WTC11 (cell line): ENCODE measurements around the gene DHDH. TPM values are rescaled to one million over a fixed set of nuclear protein-coding genes. Genes with fewer than 3 reads are reported as not detected.
A peak's percentile ranks its signal among the peaks of the same experiment; 100 is the strongest.

ENCODE experiments used
- ATAC-seq: fragments of 200-7000 bp; cut with Tn5 transposase; 2 replicates; pipeline ENCODE4 v1.10.0; 2021; ENCODE audit warnings: mild to moderate bottlenecking, moderate library complexity
- CTCF ChIA-PET: fragments of 300-600 bp; sonication (Branson Sonifier 250); formaldehyde crosslinking; loops from one replicate; lab custom pipeline; 2021; ENCODE audit warnings: antibody characterized with exemption; lab: Charles Lee
- POLR2A ChIA-PET: fragments of 350-600 bp; sonication (Branson Sonifier 250); formaldehyde crosslinking; loops from one replicate; lab custom pipeline; 2021; ENCODE audit warnings: antibody characterized with exemption; lab: Charles Lee
- DNase-seq: peaks from one replicate; pipeline ENCODE4 v3.0.0; 2021; ENCODE audit warnings: low spot score
- H3K27ac Mint-ChIP-seq: 2 replicates; pipeline ENCODE4 v1.8.0; 2021; ENCODE audit warnings: mixed read lengths
- H3K27me3 Mint-ChIP-seq: 2 replicates; pipeline ENCODE4 v1.8.0; 2021; ENCODE audit warnings: low read depth, mild to moderate bottlenecking, moderate library complexity, mixed read lengths
- H3K36me3 Mint-ChIP-seq: 2 replicates; pipeline ENCODE4 v1.8.0; 2021; ENCODE audit warnings: mixed read lengths
- H3K4me1 Mint-ChIP-seq: 2 replicates; pipeline ENCODE4 v1.8.0; 2022; ENCODE audit warnings: mixed read lengths
- H3K4me3 Mint-ChIP-seq: 2 replicates; pipeline ENCODE4 v1.8.0; 2021; ENCODE audit warnings: mild to moderate bottlenecking, moderate library complexity, mixed read lengths
- H3K9me3 Mint-ChIP-seq: 2 replicates; pipeline ENCODE4 v1.8.0; 2021; ENCODE audit warnings: mixed read lengths
- EMX1 ChIP-seq: fragments of 250-450 bp; sonication (Bioruptor Pico); IDR thresholded peaks from 2 replicates; pipeline ENCODE4 v1.8.0; 2021; ENCODE audit warnings: mild to moderate bottlenecking
- RORB ChIP-seq: fragments of 250-450 bp; sonication (Bioruptor Pico); IDR thresholded peaks from 2 replicates; pipeline ENCODE4 v1.9.0; 2021; ENCODE audit warnings: mild to moderate bottlenecking
- TP53 ChIP-seq: sonication (generic); formaldehyde crosslinking; IDR thresholded peaks from 2 replicates; pipeline ENCODE4 v1.8.1; 2023; ENCODE audit warnings: mild to moderate bottlenecking, missing genetic modification reagents
- ZBTB21 ChIP-seq: sonication (generic); formaldehyde crosslinking; IDR thresholded peaks from 2 replicates; pipeline ENCODE4 v1.8.1; 2023; ENCODE audit warnings: mild to moderate bottlenecking, missing genetic modification reagents, borderline replicate concordance
- total RNA-seq: library from RNA; stranded (reverse); gene quantifications from 3 replicates; pipeline ENCODE4 v1.2.3, GENCODE V29; 2021
- TF ChIP-seq, protein P1 (sequence below): fragments of 250-450 bp; sonication (Bioruptor Pico); IDR thresholded peaks from 2 replicates; pipeline ENCODE4 v1.9.0; 2021; ENCODE audit warnings: mild to moderate bottlenecking, borderline replicate concordance
- TF ChIP-seq, protein P2 (sequence below): fragments of 250-450 bp; sonication (Bioruptor Pico); IDR thresholded peaks from 2 replicates; pipeline ENCODE4 v1.9.0; 2021; ENCODE audit warnings: moderate library complexity, mild to moderate bottlenecking, inconsistent platforms, borderline replicate concordance
- TF ChIP-seq, protein P3 (sequence below): sonication (generic); formaldehyde crosslinking; IDR thresholded peaks from 2 replicates; pipeline ENCODE4 v1.8.0; 2022; ENCODE audit warnings: mild to moderate bottlenecking, missing genetic modification reagents
- TF ChIP-seq, protein P4 (sequence below): sonication (generic); formaldehyde crosslinking; IDR thresholded peaks from 2 replicates; pipeline ENCODE4 v1.8.0; 2022; ENCODE audit warnings: mild to moderate bottlenecking, missing genetic modification reagents
- TF ChIP-seq, protein P5 (sequence below): sonication (generic); formaldehyde crosslinking; conservative IDR thresholded peaks from 2 replicates; pipeline ENCODE4 v1.8.1; 2023; ENCODE audit warnings: mild to moderate bottlenecking, low read depth, missing genetic modification reagents, moderate library complexity
- TF ChIP-seq, protein P6 (sequence below): fragments of 250-450 bp; sonication (Bioruptor Pico); IDR thresholded peaks from 2 replicates; pipeline ENCODE4 v1.9.0; 2021; ENCODE audit warnings: mild to moderate bottlenecking

The DHDH gene
- total RNA-seq, 1 experiment from 2014 or later = 3.0 TPM

DNA sequence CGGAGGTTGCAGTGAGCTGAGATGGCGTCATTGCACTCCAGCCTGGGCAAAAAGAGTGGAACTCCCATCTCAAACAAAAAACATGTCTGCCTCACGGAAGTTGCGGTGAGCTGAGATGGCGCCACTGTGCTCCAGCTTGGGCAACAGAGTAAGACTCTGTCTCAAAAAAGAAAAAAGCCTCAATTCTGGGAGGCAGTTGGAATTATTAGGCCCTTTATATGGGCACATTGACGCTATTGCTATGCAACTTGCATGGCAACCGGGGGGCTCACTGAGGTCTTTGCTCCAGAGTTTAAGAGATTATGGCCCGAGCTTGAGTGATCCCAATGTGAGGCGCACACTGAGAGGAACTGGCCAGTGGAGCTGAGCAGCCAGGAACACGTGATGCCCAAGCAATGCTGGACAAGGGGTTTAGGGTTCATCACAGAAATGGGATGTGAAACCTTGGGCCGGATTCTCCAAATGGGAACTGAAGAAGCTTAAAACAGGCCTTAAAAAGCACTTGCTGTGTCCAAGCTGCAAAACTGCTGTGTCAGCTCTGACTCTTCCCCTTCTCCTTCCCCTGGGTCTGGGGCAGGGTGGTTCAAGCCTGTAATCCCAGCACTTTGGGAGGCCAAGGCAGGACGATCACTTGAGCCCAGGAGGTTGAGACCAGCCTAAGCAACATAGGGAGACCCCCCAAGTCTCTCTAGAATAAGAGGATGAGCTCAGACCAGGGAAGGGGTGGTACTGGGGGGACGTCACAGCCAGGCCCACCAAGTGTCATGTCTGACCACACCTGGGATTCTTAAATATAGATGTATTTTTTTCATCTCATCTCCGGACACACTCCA, 34.1 kb downstream of the DHDH start (continued):
- TF ChIP-seq, protein P1, sequence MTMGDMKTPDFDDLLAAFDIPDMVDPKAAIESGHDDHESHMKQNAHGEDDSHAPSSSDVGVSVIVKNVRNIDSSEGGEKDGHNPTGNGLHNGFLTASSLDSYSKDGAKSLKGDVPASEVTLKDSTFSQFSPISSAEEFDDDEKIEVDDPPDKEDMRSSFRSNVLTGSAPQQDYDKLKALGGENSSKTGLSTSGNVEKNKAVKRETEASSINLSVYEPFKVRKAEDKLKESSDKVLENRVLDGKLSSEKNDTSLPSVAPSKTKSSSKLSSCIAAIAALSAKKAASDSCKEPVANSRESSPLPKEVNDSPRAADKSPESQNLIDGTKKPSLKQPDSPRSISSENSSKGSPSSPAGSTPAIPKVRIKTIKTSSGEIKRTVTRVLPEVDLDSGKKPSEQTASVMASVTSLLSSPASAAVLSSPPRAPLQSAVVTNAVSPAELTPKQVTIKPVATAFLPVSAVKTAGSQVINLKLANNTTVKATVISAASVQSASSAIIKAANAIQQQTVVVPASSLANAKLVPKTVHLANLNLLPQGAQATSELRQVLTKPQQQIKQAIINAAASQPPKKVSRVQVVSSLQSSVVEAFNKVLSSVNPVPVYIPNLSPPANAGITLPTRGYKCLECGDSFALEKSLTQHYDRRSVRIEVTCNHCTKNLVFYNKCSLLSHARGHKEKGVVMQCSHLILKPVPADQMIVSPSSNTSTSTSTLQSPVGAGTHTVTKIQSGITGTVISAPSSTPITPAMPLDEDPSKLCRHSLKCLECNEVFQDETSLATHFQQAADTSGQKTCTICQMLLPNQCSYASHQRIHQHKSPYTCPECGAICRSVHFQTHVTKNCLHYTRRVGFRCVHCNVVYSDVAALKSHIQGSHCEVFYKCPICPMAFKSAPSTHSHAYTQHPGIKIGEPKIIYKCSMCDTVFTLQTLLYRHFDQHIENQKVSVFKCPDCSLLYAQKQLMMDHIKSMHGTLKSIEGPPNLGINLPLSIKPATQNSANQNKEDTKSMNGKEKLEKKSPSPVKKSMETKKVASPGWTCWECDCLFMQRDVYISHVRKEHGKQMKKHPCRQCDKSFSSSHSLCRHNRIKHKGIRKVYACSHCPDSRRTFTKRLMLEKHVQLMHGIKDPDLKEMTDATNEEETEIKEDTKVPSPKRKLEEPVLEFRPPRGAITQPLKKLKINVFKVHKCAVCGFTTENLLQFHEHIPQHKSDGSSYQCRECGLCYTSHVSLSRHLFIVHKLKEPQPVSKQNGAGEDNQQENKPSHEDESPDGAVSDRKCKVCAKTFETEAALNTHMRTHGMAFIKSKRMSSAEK = no peak
- TF ChIP-seq ZBTB21 (CRISPR knock-in tag) (no peak), TP53 (CRISPR knock-in tag) (no peak)
- TF ChIP-seq, protein P2, sequence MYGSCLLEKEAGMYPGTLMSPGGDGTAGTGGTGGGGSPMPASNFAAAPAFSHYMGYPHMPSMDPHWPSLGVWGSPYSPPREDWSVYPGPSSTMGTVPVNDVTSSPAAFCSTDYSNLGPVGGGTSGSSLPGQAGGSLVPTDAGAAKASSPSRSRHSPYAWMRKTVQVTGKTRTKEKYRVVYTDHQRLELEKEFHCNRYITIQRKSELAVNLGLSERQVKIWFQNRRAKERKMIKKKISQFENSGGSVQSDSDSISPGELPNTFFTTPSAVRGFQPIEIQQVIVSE (CRISPR knock-in tag) = no peak
- TF ChIP-seq, protein P3, sequence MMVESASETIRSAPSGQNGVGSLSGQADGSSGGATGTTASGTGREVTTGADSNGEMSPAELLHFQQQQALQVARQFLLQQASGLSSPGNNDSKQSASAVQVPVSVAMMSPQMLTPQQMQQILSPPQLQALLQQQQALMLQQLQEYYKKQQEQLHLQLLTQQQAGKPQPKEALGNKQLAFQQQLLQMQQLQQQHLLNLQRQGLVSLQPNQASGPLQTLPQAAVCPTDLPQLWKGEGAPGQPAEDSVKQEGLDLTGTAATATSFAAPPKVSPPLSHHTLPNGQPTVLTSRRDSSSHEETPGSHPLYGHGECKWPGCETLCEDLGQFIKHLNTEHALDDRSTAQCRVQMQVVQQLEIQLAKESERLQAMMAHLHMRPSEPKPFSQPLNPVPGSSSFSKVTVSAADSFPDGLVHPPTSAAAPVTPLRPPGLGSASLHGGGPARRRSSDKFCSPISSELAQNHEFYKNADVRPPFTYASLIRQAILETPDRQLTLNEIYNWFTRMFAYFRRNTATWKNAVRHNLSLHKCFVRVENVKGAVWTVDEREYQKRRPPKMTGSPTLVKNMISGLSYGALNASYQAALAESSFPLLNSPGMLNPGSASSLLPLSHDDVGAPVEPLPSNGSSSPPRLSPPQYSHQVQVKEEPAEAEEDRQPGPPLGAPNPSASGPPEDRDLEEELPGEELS (CRISPR knock-in tag) = peak; percentile 39; the same call in 1 of the 2 replicates

DNA sequence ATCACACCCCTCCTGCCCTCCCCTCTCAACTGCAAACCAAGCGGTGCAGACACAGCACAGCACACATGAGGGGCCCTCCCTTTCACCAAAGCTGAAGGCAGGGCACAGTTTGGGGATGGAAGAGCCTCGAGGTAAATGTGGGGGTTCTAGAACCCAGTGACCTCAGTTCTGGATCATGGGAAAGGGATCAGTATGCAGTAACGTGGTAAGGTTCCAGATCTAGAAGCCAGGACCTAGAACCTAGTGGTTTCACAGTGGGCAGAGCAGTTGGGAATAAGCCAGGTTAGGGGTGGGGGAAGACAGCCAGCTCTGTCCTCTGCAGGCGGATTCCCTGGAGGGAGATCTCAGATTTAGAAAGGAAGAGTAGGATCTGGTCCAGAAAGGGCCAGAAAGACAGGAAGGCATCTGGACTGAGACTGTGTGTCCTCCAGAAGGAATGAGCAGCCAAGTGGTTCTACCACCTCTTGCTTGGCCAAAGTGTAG, 34.7 kb downstream of the DHDH start:
- no peak for ATAC-seq
- Mint-ChIP-seq H3K27ac (no peak overlapping the region), H3K4me1 (peaks cover 31% of the 10 kb centered on the region), H3K4me3 (no peak overlapping the region), H3K9me3 (peaks cover 4% of the 10 kb centered on the region), H3K36me3 (peaks cover 49% of the 10 kb centered on the region), H3K27me3 (no peaks in the 10 kb centered on the region)
- POLR2A ChIA-PET = interaction anchor here (1.3 kb wide), 1 partner anchor 25 kb away, joined by 3 read pairs; the partner anchor contains the start of gene RUVBL2
- DNase-seq = no peak
- CTCF ChIA-PET = interaction anchor here (1.4 to 2.6 kb wide), 3 partner anchors 8 to 33 kb away, joined by 3 to 13 read pairs (median 8); partner anchors contain the start of genes GYS1 and RUVBL2
- TF ChIP-seq, protein P4, sequence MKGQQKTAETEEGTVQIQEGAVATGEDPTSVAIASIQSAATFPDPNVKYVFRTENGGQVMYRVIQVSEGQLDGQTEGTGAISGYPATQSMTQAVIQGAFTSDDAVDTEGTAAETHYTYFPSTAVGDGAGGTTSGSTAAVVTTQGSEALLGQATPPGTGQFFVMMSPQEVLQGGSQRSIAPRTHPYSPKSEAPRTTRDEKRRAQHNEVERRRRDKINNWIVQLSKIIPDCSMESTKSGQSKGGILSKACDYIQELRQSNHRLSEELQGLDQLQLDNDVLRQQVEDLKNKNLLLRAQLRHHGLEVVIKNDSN (CRISPR knock-in tag) = no peak
- TF ChIP-seq EMX1 (CRISPR knock-in tag) (0 out of 2 replicates have a peak, but pooled peaks have one; percentile 3), RORB (0 out of 2 replicates have a peak, but pooled peaks have one; percentile 76)
- TF ChIP-seq, protein P5, sequence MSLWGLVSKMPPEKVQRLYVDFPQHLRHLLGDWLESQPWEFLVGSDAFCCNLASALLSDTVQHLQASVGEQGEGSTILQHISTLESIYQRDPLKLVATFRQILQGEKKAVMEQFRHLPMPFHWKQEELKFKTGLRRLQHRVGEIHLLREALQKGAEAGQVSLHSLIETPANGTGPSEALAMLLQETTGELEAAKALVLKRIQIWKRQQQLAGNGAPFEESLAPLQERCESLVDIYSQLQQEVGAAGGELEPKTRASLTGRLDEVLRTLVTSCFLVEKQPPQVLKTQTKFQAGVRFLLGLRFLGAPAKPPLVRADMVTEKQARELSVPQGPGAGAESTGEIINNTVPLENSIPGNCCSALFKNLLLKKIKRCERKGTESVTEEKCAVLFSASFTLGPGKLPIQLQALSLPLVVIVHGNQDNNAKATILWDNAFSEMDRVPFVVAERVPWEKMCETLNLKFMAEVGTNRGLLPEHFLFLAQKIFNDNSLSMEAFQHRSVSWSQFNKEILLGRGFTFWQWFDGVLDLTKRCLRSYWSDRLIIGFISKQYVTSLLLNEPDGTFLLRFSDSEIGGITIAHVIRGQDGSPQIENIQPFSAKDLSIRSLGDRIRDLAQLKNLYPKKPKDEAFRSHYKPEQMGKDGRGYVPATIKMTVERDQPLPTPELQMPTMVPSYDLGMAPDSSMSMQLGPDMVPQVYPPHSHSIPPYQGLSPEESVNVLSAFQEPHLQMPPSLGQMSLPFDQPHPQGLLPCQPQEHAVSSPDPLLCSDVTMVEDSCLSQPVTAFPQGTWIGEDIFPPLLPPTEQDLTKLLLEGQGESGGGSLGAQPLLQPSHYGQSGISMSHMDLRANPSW (CRISPR knock-in tag) = no peak
- TF ChIP-seq, protein P6, sequence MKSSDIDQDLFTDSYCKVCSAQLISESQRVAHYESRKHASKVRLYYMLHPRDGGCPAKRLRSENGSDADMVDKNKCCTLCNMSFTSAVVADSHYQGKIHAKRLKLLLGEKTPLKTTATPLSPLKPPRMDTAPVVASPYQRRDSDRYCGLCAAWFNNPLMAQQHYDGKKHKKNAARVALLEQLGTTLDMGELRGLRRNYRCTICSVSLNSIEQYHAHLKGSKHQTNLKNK (CRISPR knock-in tag) = peak; percentile 2; the same call in 1 of the 2 replicates
